HepG2 (cell line): ENCODE results near the gene E2F3. TPM values are rescaled to one million over a fixed set of nuclear protein-coding genes. Genes with fewer than 3 reads are reported as not detected.

Experiments
- GRHL1 ChIP-seq: sonication (generic); formaldehyde crosslinking; conservative IDR thresholded peaks from 2 replicates; pipeline ENCODE4 v1.8.0; 2022; ENCODE audit warnings: missing genetic modification reagents
- HDAC1 ChIP-seq: sonication (generic); formaldehyde crosslinking; IDR thresholded peaks from 2 replicates; pipeline ENCODE4 v1.5.1; 2020; ENCODE audit warnings: mild to moderate bottlenecking, missing genetic modification reagents
- HES4 ChIP-seq: sonication (generic); formaldehyde crosslinking; IDR thresholded peaks from 2 replicates; pipeline ENCODE4 v1.9.0; 2021; ENCODE audit warnings: mild to moderate bottlenecking, missing genetic modification reagents, borderline replicate concordance
- HMGXB4 ChIP-seq, 2 experiments: sonication (generic) in 1 of 2; formaldehyde crosslinking in 1 of 2; IDR thresholded peaks; 2 replicates each; pipeline versions ENCODE4 v1.4.0 to v1.6.1; 2018 to 2020; ENCODE audit warnings: missing genetic modification reagents in 2 of 2, borderline replicate concordance in 1 of 2, low read depth in 1 of 2, mild to moderate bottlenecking in 1 of 2, missing biosample characterization in 1 of 2
- HNRNPH1 ChIP-seq: fragments of 200-400 bp; formaldehyde crosslinking; optimal IDR thresholded peaks from 2 replicates; pipeline ENCODE3; 2017; ENCODE audit warnings: mild to moderate bottlenecking, low read depth, low read length
- MAF1 ChIP-seq: sonication (generic); formaldehyde crosslinking; IDR thresholded peaks from 2 replicates; pipeline ENCODE4 v1.5.0; 2020; ENCODE audit warnings: missing genetic modification reagents, borderline replicate concordance
- MTA1 ChIP-seq: sonication (generic); formaldehyde crosslinking; IDR thresholded peaks from 2 replicates; pipeline ENCODE4 v1.4.0; 2020; ENCODE audit warnings: missing genetic modification reagents, mild to moderate bottlenecking, borderline replicate concordance
- POLR2A ChIP-seq, 2 experiments: IDR thresholded peaks; 2 replicates each; pipeline ENCODE4 v1.6.1; 2011; ENCODE audit warnings: low read depth in 2 of 2, low read length in 2 of 2, mild to moderate bottlenecking in 1 of 2, moderate library complexity in 1 of 2; ENCODE audit not compliant: insufficient read depth in 1 of 2
- RARA ChIP-seq: IDR thresholded peaks from 2 replicates; pipeline ENCODE4 v1.6.1; 2016; ENCODE audit warnings: missing genetic modification reagents, missing compliant biosample characterization
- XBP1 ChIP-seq: sonication (generic); formaldehyde crosslinking; IDR thresholded peaks from 2 replicates; pipeline ENCODE4 v1.5.0; 2020; ENCODE audit warnings: missing genetic modification reagents
- ZBTB7A ChIP-seq: sonication (generic); formaldehyde crosslinking; IDR thresholded peaks from 2 replicates; pipeline ENCODE4 v1.8.0; 2022; ENCODE audit warnings: mild to moderate bottlenecking, missing genetic modification reagents
- ZNF317 ChIP-seq: sonication (generic); formaldehyde crosslinking; IDR thresholded peaks from 2 replicates; pipeline ENCODE4 v1.5.0; 2020; ENCODE audit warnings: mild to moderate bottlenecking, missing genetic modification reagents
- ZNF407 ChIP-seq: sonication (generic); formaldehyde crosslinking; IDR thresholded peaks from one replicate; pipeline ENCODE4 v1.5.1; 2020; ENCODE audit warnings: mild to moderate bottlenecking, missing genetic modification reagents; ENCODE audit errors: not compliant biosample characterization
- ZNF709 ChIP-seq: sonication (generic); formaldehyde crosslinking; IDR thresholded peaks from 2 replicates; pipeline ENCODE4 v1.5.0; 2020; ENCODE audit warnings: mild to moderate bottlenecking, missing genetic modification reagents
- ZNF839 ChIP-seq: sonication (generic); formaldehyde crosslinking; IDR thresholded peaks from 2 replicates; pipeline ENCODE4 v1.4.0; 2020; ENCODE audit warnings: missing genetic modification reagents, mild to moderate bottlenecking, borderline replicate concordance
- polyA plus RNA-seq, 8 experiments: library from polyadenylated mRNA; depleted of rRNA in 3 of 8; stranded (reverse) in 7 of 8; unstranded in 1 of 8; fragments of >200 nt; fragmentation: Illumina TruSeq in 4 of 8; extraction: Trizol in 4 of 8; gene quantifications; 2 replicates each; pipeline versions ENCODE4 v1.2.1 to v1.2.3, GENCODE V29; 2011 to 2016; ENCODE audit warnings: low read depth in 4 of 8, missing spikeins in 1 of 8, mixed read lengths in 1 of 8; ENCODE audit not compliant: insufficient read depth in 1 of 8
- total RNA-seq, 5 experiments: library from RNA; depleted of rRNA; stranded (reverse); fragments of >200 nt; fragmentation: Illumina TruSeq; extraction: Trizol; gene quantifications; 2 replicates each; pipeline ENCODE4 v1.2.3, GENCODE V29; 2016; ENCODE audit warnings: low read depth in 1 of 5

Gene E2F3
- total and polyA plus RNA-seq, 2 of the 13 experiments (the other 11 are each of a cell fraction or from before 2014, with no cell fraction given) = 8.5 to 12.7 TPM

- TF ChIP-seq ZNF407 (peak; percentile 58), MAF1 (CRISPR knock-in tag) (peak; percentile 82), ZNF839 (CRISPR knock-in tag) (peak; percentile 76; the same call in 1 of the 2 replicates), HDAC1 (peak; percentile 98), ZNF709 (CRISPR knock-in tag) (peak; percentile 86; the same call in 1 of the 2 replicates), HNRNPH1 (no peak), XBP1 (CRISPR knock-in tag) (no peak; the same call in 1 of the 2 replicates), HMGXB4 (CRISPR knock-in tag; IDR thresholded peaks at IDR 0.05; ENCODE audit: borderline replicate concordance in 1 of 2, low read depth in 1 of 2) (peak; percentile 62 to 82; a peak in 3 of 4 replicates), RARA (CRISPR knock-in tag) (peak; percentile 13; the same call in 1 of the 2 replicates), ZBTB7A (CRISPR knock-in tag) (no peak), GRHL1 (CRISPR knock-in tag) (no peak), POLR2A (IDR thresholded peaks at IDR 0.05; ENCODE audit: insufficient read depth in 1 of 2, low read depth in 2 of 2, low read length in 2 of 2) (peak; percentile 86 to 92), HES4 (peak; percentile 61; the same call in 1 of the 2 replicates), MTA1 (CRISPR knock-in tag) (no peak), ZNF317 (CRISPR knock-in tag) (peak; percentile 75)
Measured at GRCh38 chr6:20401205-20402091, at the start of gene E2F3 (continued).
